ENCODE measurements around the gene PNMT.
"Not testable (repeated sequence)": the region's sequence is repeated elsewhere in the genome, so short reads cannot be mapped to it uniquely, and the experiment has no call there.

The PNMT gene

GRCh38 chr17:39694593-39694992, 26.3 kb downstream of the PNMT start:
- no peak for DNase-seq

- DNase-seq = no peak
Observed at GRCh38 chr17:39695089-39695474, 26.8 kb downstream of the PNMT start.

- no peak for DNase-seq
Observed at GRCh38 chr17:39696731-39697130, 28.5 kb downstream of the PNMT start.

GRCh38 chr17:39697961-39698360, 29.7 kb downstream of the PNMT start:
- no peak for DNase-seq

- not testable (repeated sequence) for DNase-seq
Observed at GRCh38 chr17:39699157-39699817, 31.0 kb downstream of the PNMT start.

- no peak for DNase-seq
Observed at GRCh38 chr17:39699818-39700147, 31.5 kb downstream of the PNMT start, which contains the start of gene ERBB2. Gene ERBB2 (plus strand): TSS chr17:39700064. CDS start chr17:39700239, 175 bp downstream.

GRCh38 chr17:39700148-39700987, 32.1 kb downstream of the PNMT start:
- DNase-seq = no peak

GRCh38 chr17:39701012-39701783, 32.9 kb downstream of the PNMT start:
- DNase-seq = no peak

- DNase-seq = no peak
Observed at GRCh38 chr17:39701784-39702422, 33.6 kb downstream of the PNMT start.

- no peak for DNase-seq
Observed at GRCh38 chr17:39702901-39703893, 34.9 kb downstream of the PNMT start.

- DNase-seq = no peak
Observed at GRCh38 chr17:39703913-39704312, 35.7 kb downstream of the PNMT start.

- no peak for DNase-seq
Observed at GRCh38 chr17:39704821-39705551, 36.7 kb downstream of the PNMT start.

GRCh38 chr17:39705786-39706348, 37.6 kb downstream of the PNMT start:
- DNase-seq = no peak

GRCh38 chr17:39706383-39706782, 38.1 kb downstream of the PNMT start:
- DNase-seq = no peak

GRCh38 chr17:39706921-39707337, 38.7 kb downstream of the PNMT start:
- no peak for DNase-seq

- no peak for DNase-seq
Observed at GRCh38 chr17:39709319-39709997, 41.2 kb downstream of the PNMT start.

- no peak for DNase-seq
Observed at GRCh38 chr17:39709998-39710964, 42.0 kb downstream of the PNMT start.

GRCh38 chr17:39711071-39711470, 42.8 kb downstream of the PNMT start:
- not testable (repeated sequence) for DNase-seq

GRCh38 chr17:39711851-39712250, 43.6 kb downstream of the PNMT start:
- DNase-seq = no peak

All from activated CD4-positive, alpha-beta T cell treated with anti-CD3 and anti-CD28 coated beads, Interleukin-2, amount 50 U/mL, for 48 hours (primary cell).